GM21447 (cell line): ENCODE measurements around the gene PARL.

Source experiments
- ATAC-seq: cut with Tn5 transposase; IDR thresholded peaks from one replicate; pipeline ENCODE4 v1.9.1; 2021; ENCODE audit not compliant: unreplicated experiment

Gene PARL

DNA sequence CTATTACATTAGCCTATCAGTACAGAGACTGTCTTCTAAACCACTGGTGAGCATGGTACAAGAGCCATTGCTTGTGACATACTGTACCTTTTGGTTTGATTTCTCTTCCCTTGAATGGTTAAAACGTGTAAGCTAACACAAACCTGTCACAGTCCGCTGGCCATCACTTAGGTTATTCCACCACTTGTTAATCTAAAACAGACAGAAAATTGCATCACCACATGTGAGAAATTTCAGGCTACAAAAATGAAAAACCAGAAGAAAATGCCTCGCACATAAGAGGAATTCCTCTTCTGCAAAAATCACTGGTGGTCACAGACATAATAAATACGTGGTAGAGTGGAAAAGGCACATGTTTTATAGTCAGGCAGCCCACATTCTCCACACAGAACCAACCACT, 22.1 kb downstream of the PARL start:
- no peak for ATAC-seq

GRCh38 chr3:183857863-183858262, 26.8 kb downstream of the PARL start:
- ATAC-seq, result no peak

GRCh38 chr3:183854318-183855035, 30.2 kb downstream of the PARL start:
- no peak for ATAC-seq

- ATAC-seq, result no peak
Observed at GRCh38 chr3:183845608-183846288, 38.9 kb downstream of the PARL start.

GRCh38 chr3:183845090-183845489, 39.6 kb downstream of the PARL start:
- ATAC-seq, result no peak

DNA sequence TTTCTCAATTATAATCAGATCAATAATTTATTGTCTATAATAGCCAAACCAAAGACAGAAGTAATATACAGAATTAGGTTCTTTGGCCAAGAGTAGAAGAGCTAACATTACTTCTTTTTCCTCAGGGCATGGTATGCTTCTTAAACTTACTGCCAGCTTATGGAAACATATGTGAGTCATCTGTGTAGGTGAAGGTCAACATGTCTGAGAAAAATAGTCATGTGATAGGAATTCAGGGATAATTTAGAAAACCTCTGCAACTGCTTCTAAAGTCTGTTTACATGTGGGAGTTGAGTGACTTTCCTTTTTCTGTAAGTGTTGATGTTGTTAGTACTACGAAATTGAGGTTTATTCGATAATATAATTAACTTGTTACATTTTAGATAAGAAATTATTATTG, 40.1 kb downstream of the PARL start:
- no peak for ATAC-seq

GRCh38 chr3:183839751-183840150, 44.9 kb downstream of the PARL start:
- ATAC-seq, result no peak

- no peak for ATAC-seq
Observed at GRCh38 chr3:183837894-183838293, 46.8 kb downstream of the PARL start.

DNA sequence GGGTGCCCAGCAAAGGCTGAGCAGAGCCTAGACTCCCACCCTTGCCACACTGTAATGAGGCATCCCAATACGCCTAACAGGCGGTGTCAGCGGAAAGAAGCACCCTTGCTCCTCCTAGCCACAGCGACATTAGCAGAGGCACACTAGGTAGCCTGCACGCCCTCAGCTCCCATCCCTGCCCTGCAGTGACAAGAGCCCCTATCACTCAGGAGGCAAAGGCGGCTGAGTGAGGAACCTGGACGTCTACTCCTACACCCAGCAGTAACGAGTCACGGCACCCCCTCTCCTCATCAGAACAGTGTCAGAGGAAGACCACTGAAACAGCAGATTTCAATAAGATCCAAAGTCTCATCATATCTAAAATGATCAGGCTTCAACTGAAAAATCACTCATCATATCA, 47.3 kb downstream of the PARL start:
- no peak for ATAC-seq

GRCh38 chr3:183833516-183833915, 51.2 kb downstream of the PARL start:
- no peak for ATAC-seq

DNA sequence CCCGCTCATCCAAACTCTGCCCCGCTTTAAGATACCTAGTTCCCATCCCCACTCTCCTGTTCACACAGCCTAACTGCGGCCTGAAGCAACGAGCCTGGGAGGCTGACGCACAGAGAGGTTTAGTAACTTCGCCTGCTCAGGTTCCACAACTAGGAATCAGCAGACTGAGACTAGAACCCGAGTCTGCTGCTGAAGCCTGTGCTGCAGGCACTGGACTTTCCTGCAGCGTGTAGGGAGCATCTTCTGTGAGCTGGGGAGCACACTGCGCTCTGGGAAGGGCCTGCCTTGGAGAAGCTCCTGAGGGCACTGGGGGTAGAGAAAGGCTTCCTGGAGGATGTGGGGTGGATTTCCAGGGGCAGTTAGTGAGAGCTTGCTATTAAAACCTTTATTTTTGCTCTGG, 54.5 kb downstream of the PARL start:
- ATAC-seq, result no peak

DNA sequence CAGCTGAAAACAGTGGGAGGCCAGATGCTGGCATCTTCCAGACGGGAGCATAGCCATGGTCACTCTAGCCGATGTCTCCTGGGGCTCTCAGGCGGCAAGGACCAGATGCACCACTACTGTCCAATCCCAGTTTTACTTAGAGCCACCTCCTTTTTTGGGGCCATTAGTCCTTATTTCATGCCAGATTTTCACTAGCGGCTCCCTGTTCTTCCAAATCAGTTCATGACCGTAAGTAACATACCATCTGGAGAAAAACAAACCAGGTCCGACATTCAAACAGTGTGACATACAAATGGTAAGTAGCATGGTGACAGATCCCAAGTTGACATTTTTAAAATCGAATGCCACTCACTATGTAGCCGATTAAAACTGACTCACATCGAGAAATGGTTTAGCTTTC, 55.2 kb downstream of the PARL start:
- no peak for ATAC-seq

- no peak for ATAC-seq
Observed at GRCh38 chr3:183828538-183828870, 56.2 kb downstream of the PARL start.

- ATAC-seq, result no peak
Observed at GRCh38 chr3:183827809-183828537, 56.7 kb downstream of the PARL start.

- no peak for ATAC-seq
Observed at GRCh38 chr3:183826448-183827250, 58.0 kb downstream of the PARL start.

- peak; percentile 46 for ATAC-seq
Observed at GRCh38 chr3:183825456-183826161, 59.1 kb downstream of the PARL start, which contains the start of gene MAP6D1. Gene MAP6D1 (minus strand): TSS chr3:183825577. CDS start chr3:183825547, 30 bp downstream.

DNA sequence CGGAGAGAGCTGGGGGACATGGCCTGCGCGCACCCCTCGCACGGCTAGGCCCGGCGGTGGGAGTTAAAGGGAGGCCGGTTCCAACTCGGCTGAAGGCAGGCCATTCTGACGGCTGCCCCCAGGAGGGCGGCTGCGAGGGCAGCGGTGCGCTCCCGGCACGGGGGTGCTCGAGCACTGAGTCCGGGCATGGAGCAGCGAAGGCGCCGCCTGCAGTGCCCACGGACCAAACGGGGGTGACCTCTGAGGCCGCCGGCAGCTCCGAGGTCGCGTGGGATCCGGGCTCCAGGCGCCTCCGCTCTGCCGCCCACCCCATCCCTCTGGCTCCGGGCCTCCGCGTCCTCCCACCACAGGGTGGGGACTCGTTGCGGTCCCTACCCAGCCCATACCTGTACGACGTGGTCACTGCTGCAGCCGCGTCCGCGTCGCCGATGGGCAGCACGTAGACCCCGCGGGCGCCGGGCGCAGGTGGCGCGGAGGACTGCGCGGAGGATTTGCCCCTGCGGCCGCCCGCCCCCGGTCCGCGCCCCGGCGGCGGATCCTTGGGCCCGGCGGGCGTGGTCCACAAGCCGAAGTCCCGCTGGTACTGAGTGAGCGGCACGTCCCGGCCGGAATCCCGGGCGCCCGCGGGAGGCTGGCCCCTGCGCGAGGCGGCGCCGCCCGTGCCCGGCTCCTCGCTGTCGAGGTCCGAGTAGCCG, 59.8 kb downstream of the PARL start:
- ATAC-seq, result no peak

GRCh38 chr3:183823963-183824362, 60.7 kb downstream of the PARL start:
- ATAC-seq, result no peak

DNA sequence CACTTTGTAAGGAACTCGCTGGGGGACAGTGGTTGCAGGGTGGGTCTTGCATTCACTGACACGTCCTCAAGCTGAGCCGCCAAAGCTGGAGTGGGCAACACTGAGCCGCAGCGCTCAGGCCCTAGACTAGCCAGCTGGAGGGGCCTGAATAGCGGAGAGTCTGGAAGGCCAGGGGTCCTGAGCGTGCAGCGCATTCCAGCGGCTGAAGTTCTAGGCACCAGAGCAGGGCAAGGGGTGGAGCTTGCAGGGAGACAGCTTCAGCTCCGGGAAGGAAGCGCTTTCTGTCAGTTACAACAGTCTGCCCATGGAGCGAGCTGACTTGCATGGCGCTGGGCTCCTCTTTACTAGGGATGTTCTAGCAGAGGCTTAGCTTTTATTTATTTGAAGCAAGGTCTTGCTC, 62.0 kb downstream of the PARL start:
- ATAC-seq, result no peak

- ATAC-seq, result no peak
Observed at GRCh38 chr3:183819831-183820230, 64.8 kb downstream of the PARL start.
